Breast epithelium (tissue), 4 donors: ENCODE results near the gene FYB1. TPM values are rescaled to one million over a fixed set of nuclear protein-coding genes. Genes with fewer than 3 reads are reported as not detected.

Experiments
- DNase-seq, 2 donors: peaks; one replicate each; pipeline ENCODE4 v3.0.0-alpha.2; 2019; ENCODE audit warnings: low spot score in 2 of 2
- H3K27ac ChIP-seq, 2 donors: fragments of 200-600 bp; sonication (generic) in 1 of 2; one replicate each; pipeline ENCODE4 v1.5.1; 2016 to 2019; ENCODE audit warnings: mild to moderate bottlenecking in 1 of 2
- H3K27me3 ChIP-seq, 2 donors: fragments of 200-600 bp; sonication (generic) in 1 of 2; one replicate each; pipeline versions ENCODE4 v1.5.1 to v1.6.0; 2017 to 2019; ENCODE audit warnings: control low read depth in 1 of 2, mild to moderate bottlenecking in 1 of 2
- H3K36me3 ChIP-seq: fragments of 200-600 bp; one replicate; pipeline ENCODE4 v1.5.1; 2019
- H3K4me1 ChIP-seq, 2 donors: fragments of 200-600 bp; sonication (generic); one replicate each; pipeline ENCODE4 v1.5.1; 2016 to 2019; ENCODE audit warnings: control low read depth in 1 of 2
- H3K4me3 ChIP-seq, 3 donors: fragments of 200-600 bp; sonication (generic); 1 replicate in 2 of 3; 2 replicates in 1 of 3; pipeline ENCODE4 v1.5.1; 2016 to 2019; ENCODE audit warnings: mild to moderate bottlenecking in 3 of 3, moderate library complexity in 2 of 3
- H3K9me3 ChIP-seq, 2 donors: fragments of 200-600 bp; sonication (generic) in 1 of 2; one replicate each; pipeline ENCODE4 v1.5.1; 2016 to 2019; ENCODE audit warnings: control low read depth in 1 of 2
- POLR2A ChIP-seq: fragments of 450-650 bp; IDR thresholded peaks from one replicate; pipeline ENCODE4 v1.6.1; 2016; ENCODE audit warnings: antibody characterized with exemption, mild to moderate bottlenecking, moderate library complexity
- POLR2AphosphoS5 ChIP-seq, 3 donors: sonication (generic); formaldehyde crosslinking; IDR thresholded peaks; one replicate each; pipeline ENCODE4 v1.6.1; 2017; ENCODE audit warnings: antibody characterized with exemption in 3 of 3
- intact Hi-C: fragments of 100-400 bp; cut with DNase I; formaldehyde crosslinking; loops from one replicate; pipeline ENCODE4 v1.15.1; 2023; ENCODE audit warnings: low total_unique reads
- total RNA-seq, 3 donors: library from RNA; depleted of rRNA; stranded (reverse); fragments of >200 nt; gene quantifications; one replicate each; pipeline ENCODE4 v1.1.0, GENCODE V29; 2016
- TF ChIP-seq, protein P1 (sequence below), 3 donors: fragments of 450-650 bp; IDR thresholded peaks; one replicate each; pipeline ENCODE4 v1.5.1; 2016 to 2017; ENCODE audit warnings: antibody characterized with exemption in 3 of 3, mild to moderate bottlenecking in 3 of 3, moderate library complexity in 3 of 3

FYB1 gene
- total RNA-seq, 3 donors from 2014 or later, result 10.2 to 17.9 (median 11.4) TPM

DNA sequence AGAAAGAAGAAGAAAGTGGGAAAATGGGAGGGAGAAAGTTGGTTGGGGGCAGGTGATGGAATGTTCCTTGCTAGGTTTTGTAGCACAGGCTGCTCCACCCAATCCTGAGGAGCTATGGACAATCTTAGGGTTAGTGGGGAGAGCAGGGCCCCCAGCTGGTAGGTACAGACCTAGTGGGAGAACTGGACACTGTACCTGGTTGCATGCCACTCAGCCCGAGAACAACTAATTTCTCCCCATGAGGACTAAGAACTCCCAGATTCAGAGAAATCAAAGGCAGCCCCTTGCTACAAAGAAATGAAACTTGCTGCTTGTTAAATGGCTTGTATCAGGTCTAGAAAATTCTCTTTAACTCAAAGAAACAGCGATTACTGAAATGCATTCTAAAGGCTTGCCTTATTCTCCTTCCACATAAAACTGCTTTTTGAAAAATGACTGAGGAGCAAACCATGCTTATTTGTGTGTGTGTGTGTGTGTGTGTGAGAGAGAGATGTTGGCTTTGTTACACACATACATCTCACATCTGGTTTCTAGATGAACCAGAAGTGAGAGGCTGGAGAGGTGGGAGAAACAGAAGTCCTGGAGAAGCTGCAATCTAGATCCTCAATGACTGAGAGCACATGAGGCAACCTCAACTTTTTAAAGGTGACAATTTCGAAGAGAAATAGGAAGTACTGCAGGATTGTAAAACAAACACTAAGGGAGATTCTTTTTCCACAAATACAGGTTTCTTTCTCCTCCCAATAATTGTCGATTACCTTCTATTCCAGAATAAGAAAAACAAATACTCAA lies 28.9 kb downstream of the FYB1 start:
- DNase-seq, result no peak
- no peaks in the 10 kb centered on the region for H3K9me3 ChIP-seq
- TF ChIP-seq POLR2AphosphoS5 (IDR thresholded peaks at IDR 0.05) (no peak), POLR2A (no peak)
- TF ChIP-seq, protein P1, sequence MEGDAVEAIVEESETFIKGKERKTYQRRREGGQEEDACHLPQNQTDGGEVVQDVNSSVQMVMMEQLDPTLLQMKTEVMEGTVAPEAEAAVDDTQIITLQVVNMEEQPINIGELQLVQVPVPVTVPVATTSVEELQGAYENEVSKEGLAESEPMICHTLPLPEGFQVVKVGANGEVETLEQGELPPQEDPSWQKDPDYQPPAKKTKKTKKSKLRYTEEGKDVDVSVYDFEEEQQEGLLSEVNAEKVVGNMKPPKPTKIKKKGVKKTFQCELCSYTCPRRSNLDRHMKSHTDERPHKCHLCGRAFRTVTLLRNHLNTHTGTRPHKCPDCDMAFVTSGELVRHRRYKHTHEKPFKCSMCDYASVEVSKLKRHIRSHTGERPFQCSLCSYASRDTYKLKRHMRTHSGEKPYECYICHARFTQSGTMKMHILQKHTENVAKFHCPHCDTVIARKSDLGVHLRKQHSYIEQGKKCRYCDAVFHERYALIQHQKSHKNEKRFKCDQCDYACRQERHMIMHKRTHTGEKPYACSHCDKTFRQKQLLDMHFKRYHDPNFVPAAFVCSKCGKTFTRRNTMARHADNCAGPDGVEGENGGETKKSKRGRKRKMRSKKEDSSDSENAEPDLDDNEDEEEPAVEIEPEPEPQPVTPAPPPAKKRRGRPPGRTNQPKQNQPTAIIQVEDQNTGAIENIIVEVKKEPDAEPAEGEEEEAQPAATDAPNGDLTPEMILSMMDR (IDR thresholded peaks at IDR 0.05), result no peak
- no peaks in the 10 kb centered on the region for H3K27me3 ChIP-seq
- H3K27ac ChIP-seq, result no peak overlapping the region
- no peaks in the 10 kb centered on the region for H3K36me3 ChIP-seq
- intact Hi-C loops, result loop anchor here (5.0 kb wide), 1 partner anchor 173 kb away; no protein-coding TSS in a partner anchor
- no peaks in the 10 kb centered on the region for H3K4me1 ChIP-seq
- H3K4me3 ChIP-seq, result no peak overlapping the region

- H3K4me3 ChIP-seq, result no peak overlapping the region
- H3K4me1 ChIP-seq, result no peaks in the 10 kb centered on the region
- H3K27ac ChIP-seq, result no peak overlapping the region
- DNase-seq, result no peak
- H3K9me3 ChIP-seq, result no peaks in the 10 kb centered on the region
- no peaks in the 10 kb centered on the region for H3K27me3 ChIP-seq
- TF ChIP-seq POLR2A, result no peak
- TF ChIP-seq, protein P1 (IDR thresholded peaks at IDR 0.05), result no peak
- TF ChIP-seq POLR2AphosphoS5 (IDR thresholded peaks at IDR 0.05), result no peak
- H3K36me3 ChIP-seq, result no peaks in the 10 kb centered on the region
- intact Hi-C loops, result no loop called here
These were observed 29.9 kb downstream of the FYB1 start for GRCh38 chr5:39189292-39189955.

GRCh38 chr5:39187831-39188731 lies 31.3 kb downstream of the FYB1 start:
- intact Hi-C loops, result no loop called here
- Histone ChIP-seq H3K27me3 (no peaks in the 10 kb centered on the region), H3K36me3 (no peaks in the 10 kb centered on the region), H3K27ac (no peak overlapping the region), H3K9me3 (no peaks in the 10 kb centered on the region), H3K4me1 (no peaks in the 10 kb centered on the region), H3K4me3 (no peak overlapping the region)
- no peak for DNase-seq
- TF ChIP-seq POLR2AphosphoS5 (IDR thresholded peaks at IDR 0.05), result no peak

GRCh38 chr5:39186722-39187539 lies 32.4 kb downstream of the FYB1 start:
- no peaks in the 10 kb centered on the region for H3K27me3 ChIP-seq
- H3K9me3 ChIP-seq, result no peaks in the 10 kb centered on the region
- intact Hi-C loops, result no loop called here
- TF ChIP-seq, protein P1 (IDR thresholded peaks at IDR 0.05), result no peak
- TF ChIP-seq POLR2A (no peak), POLR2AphosphoS5 (IDR thresholded peaks at IDR 0.05) (no peak)
- no peak for DNase-seq
- no peak overlapping the region for H3K27ac ChIP-seq
- H3K36me3 ChIP-seq, result no peaks in the 10 kb centered on the region
- no peak overlapping the region for H3K4me3 ChIP-seq
- H3K4me1 ChIP-seq, result no peaks in the 10 kb centered on the region

DNA sequence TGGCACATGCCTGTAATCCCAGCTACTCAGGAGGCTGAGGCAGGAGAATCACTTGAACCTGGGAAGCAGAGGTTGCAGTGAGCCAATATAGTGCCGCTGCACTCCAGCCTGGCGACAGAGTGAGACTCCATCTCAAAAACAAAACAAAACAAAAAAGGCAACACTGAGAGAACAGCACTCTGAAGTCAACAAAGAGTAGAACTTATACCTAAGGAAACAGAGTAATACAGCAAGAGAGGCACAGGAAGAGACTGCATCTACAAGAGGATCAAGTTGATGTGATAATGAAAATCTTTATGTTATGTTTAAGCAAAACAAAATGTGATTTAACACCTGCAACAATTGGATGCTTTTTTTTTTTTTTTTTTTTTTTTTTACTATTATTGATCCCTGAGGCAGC lies 33.1 kb downstream of the FYB1 start:
- Histone ChIP-seq H3K4me1 (no peaks in the 10 kb centered on the region), H3K27me3 (no peaks in the 10 kb centered on the region), H3K36me3 (no peaks in the 10 kb centered on the region), H3K27ac (no peak overlapping the region), H3K9me3 (no peaks in the 10 kb centered on the region), H3K4me3 (no peak overlapping the region)
- intact Hi-C loops, result no loop called here
- TF ChIP-seq POLR2A (no peak), POLR2AphosphoS5 (IDR thresholded peaks at IDR 0.05) (no peak)
- TF ChIP-seq, protein P1 (IDR thresholded peaks at IDR 0.05), result no peak
- no peak for DNase-seq
